HepG2 (cell line): ENCODE data around the gene MED12L. TPM values are rescaled to one million over a fixed set of nuclear protein-coding genes. Genes with fewer than 3 reads are reported as not detected.

Source experiments
- ETS1 ChIP-seq: sonication (generic); formaldehyde crosslinking; IDR thresholded peaks from 2 replicates; pipeline ENCODE4 v1.4.0; 2020; ENCODE audit warnings: missing genetic modification reagents
- HNF4A ChIP-seq: sonication (generic); formaldehyde crosslinking; IDR thresholded peaks from 2 replicates; pipeline ENCODE4 v1.4.0; 2020; ENCODE audit warnings: missing genetic modification reagents
- NR1H2 ChIP-seq: sonication (generic); formaldehyde crosslinking; IDR thresholded peaks from 2 replicates; pipeline ENCODE4 v1.8.1; 2022; ENCODE audit warnings: low read depth, missing genetic modification reagents, borderline replicate concordance
- REPIN1 ChIP-seq: sonication (generic); formaldehyde crosslinking; IDR thresholded peaks from 2 replicates; pipeline ENCODE4 v1.8.0; 2022; ENCODE audit warnings: missing genetic modification reagents, low read depth, mild to moderate bottlenecking, borderline replicate concordance
- SNAPC5 ChIP-seq: sonication (generic); formaldehyde crosslinking; IDR thresholded peaks from 2 replicates; pipeline ENCODE4 v1.8.1; 2023; ENCODE audit warnings: mild to moderate bottlenecking, missing genetic modification reagents, borderline replicate concordance
- TRAFD1 ChIP-seq: sonication (generic); formaldehyde crosslinking; IDR thresholded peaks from 2 replicates; pipeline ENCODE4 v1.5.1; 2020; ENCODE audit warnings: missing genetic modification reagents, mild to moderate bottlenecking, borderline replicate concordance
- ZBTB42 ChIP-seq: sonication (generic); formaldehyde crosslinking; IDR thresholded peaks from 2 replicates; pipeline ENCODE4 v1.5.0; 2020; ENCODE audit warnings: mild to moderate bottlenecking, missing genetic modification reagents
- ZNF629 ChIP-seq: sonication (generic); formaldehyde crosslinking; conservative IDR thresholded peaks from 2 replicates; pipeline ENCODE4 v1.5.0; 2020; ENCODE audit warnings: missing genetic modification reagents
- ZNF646 ChIP-seq: sonication (generic); formaldehyde crosslinking; IDR thresholded peaks from 2 replicates; pipeline ENCODE4 v1.9.0; 2021; ENCODE audit warnings: mild to moderate bottlenecking, missing genetic modification reagents
- polyA plus RNA-seq, 8 experiments: library from polyadenylated mRNA; depleted of rRNA in 3 of 8; stranded (reverse) in 7 of 8; unstranded in 1 of 8; fragments of >200 nt; fragmentation: Illumina TruSeq in 4 of 8; extraction: Trizol in 4 of 8; gene quantifications; 2 replicates each; pipeline versions ENCODE4 v1.2.1 to v1.2.3, GENCODE V29; 2011 to 2016; ENCODE audit warnings: low read depth in 4 of 8, missing spikeins in 1 of 8, mixed read lengths in 1 of 8; ENCODE audit not compliant: insufficient read depth in 1 of 8
- total RNA-seq, 5 experiments: library from RNA; depleted of rRNA; stranded (reverse); fragments of >200 nt; fragmentation: Illumina TruSeq; extraction: Trizol; gene quantifications; 2 replicates each; pipeline ENCODE4 v1.2.3, GENCODE V29; 2016; ENCODE audit warnings: low read depth in 1 of 5
- TF ChIP-seq, protein P1 (sequence below): sonication (generic); formaldehyde crosslinking; IDR thresholded peaks from 2 replicates; pipeline ENCODE4 v1.4.0; 2020; ENCODE audit warnings: missing genetic modification reagents
- TF ChIP-seq, protein P2 (sequence below): sonication (generic); formaldehyde crosslinking; conservative IDR thresholded peaks from 2 replicates; pipeline ENCODE4 v1.4.0; 2020; ENCODE audit warnings: mild to moderate bottlenecking, missing genetic modification reagents, moderate library complexity

MED12L gene
- total and polyA plus RNA-seq, 2 of the 13 experiments (the other 11 are each of a cell fraction or from before 2014, with no cell fraction given): 0.07 to 0.64 TPM

DNA sequence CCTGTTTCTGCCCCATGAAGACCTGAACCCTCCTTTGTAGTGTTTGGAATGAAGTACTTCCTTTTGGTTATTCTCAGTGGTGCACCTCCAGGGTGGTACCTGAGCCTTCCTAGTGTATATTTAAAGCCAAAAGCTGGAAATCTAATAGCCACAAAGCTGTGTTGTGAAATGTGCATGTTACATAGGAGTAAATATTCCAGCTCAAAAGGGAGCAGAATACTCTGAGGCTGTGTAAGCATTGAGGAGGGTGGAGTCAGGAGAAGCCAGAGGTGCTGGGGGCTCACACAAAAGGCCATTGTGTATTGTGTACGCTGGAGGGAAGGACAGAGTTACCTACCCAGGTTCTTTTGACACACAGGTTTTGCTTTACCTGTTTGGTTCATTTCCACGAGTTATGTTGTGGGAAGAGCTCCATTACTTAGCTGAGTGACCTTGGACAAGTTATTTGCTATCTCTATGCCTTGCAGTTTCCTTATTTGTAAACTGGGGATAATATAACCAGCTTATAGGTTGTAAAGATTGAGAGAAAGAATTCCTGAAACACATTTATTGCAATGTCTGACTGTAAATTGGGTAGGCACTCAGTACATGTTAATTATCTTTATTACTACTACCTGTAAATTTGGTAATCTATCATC, 92.9 kb downstream of the MED12L start (continued):
- peak; percentile 63; the same call in 1 of the 2 replicates for TF ChIP-seq ZNF646
- no peak for TF ChIP-seq SNAPC5 (CRISPR knock-in tag)
- TF ChIP-seq, protein P1, sequence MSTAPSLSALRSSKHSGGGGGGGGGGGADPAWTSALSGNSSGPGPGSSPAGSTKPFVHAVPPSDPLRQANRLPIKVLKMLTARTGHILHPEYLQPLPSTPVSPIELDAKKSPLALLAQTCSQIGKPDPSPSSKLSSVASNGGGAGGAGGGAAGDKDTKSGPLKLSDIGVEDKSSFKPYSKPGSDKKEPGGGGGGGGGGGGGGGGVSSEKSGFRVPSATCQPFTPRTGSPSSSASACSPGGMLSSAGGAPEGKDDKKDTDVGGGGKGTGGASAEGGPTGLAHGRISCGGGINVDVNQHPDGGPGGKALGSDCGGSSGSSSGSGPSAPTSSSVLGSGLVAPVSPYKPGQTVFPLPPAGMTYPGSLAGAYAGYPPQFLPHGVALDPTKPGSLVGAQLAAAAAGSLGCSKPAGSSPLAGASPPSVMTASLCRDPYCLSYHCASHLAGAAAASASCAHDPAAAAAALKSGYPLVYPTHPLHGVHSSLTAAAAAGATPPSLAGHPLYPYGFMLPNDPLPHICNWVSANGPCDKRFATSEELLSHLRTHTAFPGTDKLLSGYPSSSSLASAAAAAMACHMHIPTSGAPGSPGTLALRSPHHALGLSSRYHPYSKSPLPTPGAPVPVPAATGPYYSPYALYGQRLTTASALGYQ (CRISPR knock-in tag): peak; percentile 65; the same call in 1 of the 2 replicates
- TF ChIP-seq ETS1 (CRISPR knock-in tag): no peak
- TF ChIP-seq HNF4A (CRISPR knock-in tag): peak; percentile 53
- no peak for TF ChIP-seq REPIN1 (CRISPR knock-in tag)
- 0 out of 2 replicates have a peak, but pooled peaks have one; percentile 45 for TF ChIP-seq ZBTB42 (CRISPR knock-in tag)
- TF ChIP-seq, protein P2, sequence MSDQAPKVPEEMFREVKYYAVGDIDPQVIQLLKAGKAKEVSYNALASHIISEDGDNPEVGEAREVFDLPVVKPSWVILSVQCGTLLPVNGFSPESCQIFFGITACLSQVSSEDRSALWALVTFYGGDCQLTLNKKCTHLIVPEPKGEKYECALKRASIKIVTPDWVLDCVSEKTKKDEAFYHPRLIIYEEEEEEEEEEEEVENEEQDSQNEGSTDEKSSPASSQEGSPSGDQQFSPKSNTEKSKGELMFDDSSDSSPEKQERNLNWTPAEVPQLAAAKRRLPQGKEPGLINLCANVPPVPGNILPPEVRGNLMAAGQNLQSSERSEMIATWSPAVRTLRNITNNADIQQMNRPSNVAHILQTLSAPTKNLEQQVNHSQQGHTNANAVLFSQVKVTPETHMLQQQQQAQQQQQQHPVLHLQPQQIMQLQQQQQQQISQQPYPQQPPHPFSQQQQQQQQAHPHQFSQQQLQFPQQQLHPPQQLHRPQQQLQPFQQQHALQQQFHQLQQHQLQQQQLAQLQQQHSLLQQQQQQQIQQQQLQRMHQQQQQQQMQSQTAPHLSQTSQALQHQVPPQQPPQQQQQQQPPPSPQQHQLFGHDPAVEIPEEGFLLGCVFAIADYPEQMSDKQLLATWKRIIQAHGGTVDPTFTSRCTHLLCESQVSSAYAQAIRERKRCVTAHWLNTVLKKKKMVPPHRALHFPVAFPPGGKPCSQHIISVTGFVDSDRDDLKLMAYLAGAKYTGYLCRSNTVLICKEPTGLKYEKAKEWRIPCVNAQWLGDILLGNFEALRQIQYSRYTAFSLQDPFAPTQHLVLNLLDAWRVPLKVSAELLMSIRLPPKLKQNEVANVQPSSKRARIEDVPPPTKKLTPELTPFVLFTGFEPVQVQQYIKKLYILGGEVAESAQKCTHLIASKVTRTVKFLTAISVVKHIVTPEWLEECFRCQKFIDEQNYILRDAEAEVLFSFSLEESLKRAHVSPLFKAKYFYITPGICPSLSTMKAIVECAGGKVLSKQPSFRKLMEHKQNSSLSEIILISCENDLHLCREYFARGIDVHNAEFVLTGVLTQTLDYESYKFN (CRISPR knock-in tag): peak; percentile 86
- TF ChIP-seq TRAFD1 (CRISPR knock-in tag): no peak
- no peak for TF ChIP-seq ZNF629 (CRISPR knock-in tag)
- no peak for TF ChIP-seq NR1H2 (CRISPR knock-in tag)
